Activated naive CD8-positive, alpha-beta T cell treated with anti-CD3 and anti-CD28 coated beads, Interleukin-2, amount 50 U/mL, for 16 hours (primary cell): ENCODE data around the gene KCNT2.
"Not testable (repeated sequence)": the region's sequence is repeated elsewhere in the genome, so short reads cannot be mapped to it uniquely, and the experiment has no call there.

Experiments used
- DNase-seq: peaks from one replicate; pipeline ENCODE4 v3.0.0-alpha.2; 2020; ENCODE audit warnings: low read depth, low spot score

Gene KCNT2

DNA sequence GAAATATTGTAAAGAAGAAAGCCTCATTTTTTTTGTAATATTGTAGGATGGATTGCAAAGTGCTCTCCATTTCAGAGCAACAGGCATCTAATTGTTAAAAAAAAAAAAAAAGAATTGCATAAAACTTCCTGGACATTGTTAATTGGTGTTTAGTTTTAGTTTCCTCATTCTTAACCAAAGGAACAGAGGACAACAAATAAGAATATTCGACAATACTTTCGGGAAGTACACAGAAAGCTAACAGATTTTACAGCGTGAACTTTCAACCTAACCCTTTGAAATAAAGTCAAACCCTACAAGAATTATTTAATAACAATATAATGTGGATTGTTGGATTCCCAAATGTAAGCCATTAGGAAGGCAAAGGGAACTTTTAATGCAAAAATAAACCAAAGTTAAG lies 284.4 kb downstream of the KCNT2 start:
- no peak for DNase-seq

DNA sequence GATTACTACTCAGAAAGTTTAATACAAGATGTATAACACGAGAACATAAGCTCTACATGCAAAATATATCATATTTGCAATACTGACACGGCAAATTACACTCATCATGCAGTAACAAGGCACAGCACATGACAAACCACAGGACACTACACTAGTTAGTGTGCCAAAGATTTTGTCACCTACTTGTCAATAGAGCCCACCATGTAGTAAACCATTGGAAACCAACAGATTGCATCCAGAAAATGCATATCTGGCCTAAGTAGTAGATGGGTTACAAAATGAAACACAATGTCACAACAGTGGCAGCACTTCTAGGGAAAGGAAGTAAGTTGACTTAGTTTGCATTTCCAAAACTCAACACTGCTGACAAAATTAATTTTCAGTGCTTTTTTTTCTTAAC lies 288.9 kb downstream of the KCNT2 start:
- no peak for DNase-seq

DNA sequence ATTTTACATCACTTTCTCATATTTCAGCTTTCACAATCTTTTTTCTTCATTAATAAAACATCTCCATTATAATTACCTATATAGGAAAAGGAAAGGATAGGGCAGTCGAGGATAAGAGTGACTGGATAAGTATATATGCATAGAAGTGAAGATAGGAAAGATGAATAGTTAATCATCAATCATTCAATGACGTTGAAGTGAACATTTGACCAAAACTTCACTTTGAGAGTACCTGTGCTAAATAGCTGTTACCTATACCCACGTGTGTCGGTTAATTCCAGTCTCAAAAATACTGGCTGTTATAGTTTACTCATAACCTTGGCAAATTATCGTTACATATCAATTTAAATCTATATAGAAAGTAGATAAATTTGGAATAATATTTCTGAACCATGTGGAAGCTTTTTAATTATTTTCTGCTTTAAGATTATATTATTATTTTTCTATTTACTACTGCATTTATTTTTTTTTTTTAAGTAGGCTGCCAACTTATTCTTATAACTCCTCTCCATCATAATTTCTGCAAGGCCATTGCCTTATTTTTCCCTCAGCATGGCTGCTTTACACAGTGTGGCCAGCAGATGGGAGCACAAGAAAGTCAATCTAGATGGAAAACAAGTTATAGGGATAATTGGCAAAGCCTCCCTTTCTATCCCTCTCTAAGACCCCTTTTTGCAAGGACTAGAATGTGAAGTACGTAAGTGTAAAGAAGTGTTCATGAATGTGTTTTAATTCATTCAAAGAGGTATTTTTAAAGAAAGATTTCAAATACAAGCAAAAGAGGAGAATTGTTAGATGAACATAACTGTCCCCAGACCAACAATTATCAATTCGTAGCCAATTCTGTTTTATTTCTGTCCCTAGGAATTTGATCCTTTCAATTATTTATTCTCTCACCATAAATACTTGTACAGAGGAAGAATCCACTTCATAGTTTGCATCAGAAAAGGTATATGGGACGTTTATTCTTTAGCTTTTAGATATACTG lies 290.4 kb downstream of the KCNT2 start:
- DNase-seq = no peak

DNA sequence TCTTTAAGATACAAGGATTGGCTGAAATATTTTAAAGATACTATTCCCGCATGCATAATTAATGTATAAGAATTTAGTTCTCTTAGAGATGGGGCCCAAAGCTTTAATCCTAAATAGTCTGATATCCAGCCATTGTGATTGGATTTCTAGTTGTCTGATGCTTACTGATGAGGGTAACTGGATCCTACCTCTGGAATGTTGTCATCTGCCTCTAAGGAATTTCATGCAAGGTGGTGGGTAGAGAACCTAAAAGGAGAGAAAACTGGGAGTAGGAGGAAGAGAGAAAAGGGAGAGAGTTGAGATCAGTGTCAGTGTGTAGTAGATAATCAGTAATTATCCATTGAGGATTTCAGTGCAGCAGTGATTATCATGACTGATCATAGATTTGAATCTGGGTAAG lies 295.5 kb downstream of the KCNT2 start:
- DNase-seq = no peak

DNA sequence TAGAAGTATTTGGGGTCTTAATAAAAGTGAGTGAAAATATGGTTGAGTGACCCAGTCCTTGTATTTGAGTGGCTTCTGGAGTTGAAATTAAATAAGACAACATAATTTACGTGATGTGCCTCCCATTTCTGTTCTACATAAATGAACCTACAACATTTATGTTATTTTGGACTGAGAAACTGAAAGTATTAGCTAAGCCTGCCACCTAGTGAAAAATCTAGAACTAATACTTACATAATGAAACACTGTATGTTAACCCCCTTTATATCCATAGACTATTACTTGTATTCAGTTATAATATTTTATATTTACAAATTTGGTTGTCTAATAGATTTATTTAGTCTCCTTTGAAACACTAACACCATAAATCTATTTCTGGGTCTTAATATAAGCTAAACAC lies 298.9 kb downstream of the KCNT2 start:
- DNase-seq = no peak

DNA sequence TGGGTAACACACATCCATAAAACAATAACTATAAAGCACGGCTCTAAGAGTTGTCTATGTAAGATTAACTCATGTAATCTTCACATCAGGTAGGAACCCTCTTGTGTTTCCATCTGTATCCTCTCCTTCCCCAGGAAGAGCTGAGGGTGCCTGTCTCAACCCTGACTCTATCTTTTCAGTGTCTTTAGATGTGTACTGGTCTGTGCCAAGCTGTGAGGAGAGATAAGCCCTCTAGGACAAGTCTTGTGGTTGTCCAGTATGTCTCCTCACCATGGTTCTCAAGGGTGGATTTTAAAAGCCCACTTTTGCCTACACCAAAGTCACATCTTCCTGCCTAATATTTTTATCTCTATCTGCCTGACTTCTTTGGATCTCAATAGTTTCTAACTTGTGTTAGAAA lies 300.1 kb downstream of the KCNT2 start:
- DNase-seq = no peak

DNA sequence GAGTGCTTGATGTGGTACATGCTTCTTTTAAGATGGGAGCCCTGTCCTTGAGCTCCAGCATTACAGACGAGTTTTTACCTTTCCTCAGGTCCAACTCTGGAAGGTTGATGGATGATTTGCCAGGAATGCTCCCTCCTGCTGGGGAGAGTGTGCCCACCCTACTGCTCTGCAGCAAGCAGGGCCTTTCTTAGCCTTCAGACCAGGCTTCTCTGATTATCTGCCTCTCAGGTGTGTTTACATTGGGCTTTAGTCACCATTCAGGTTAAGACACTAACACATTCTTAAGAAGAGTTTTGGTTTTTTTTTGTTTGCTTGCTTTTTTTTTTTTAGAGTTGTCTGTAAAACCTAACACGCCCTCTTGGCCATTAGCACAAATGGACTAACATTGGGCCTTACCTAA lies 301.8 kb downstream of the KCNT2 start:
- no peak for DNase-seq

DNA sequence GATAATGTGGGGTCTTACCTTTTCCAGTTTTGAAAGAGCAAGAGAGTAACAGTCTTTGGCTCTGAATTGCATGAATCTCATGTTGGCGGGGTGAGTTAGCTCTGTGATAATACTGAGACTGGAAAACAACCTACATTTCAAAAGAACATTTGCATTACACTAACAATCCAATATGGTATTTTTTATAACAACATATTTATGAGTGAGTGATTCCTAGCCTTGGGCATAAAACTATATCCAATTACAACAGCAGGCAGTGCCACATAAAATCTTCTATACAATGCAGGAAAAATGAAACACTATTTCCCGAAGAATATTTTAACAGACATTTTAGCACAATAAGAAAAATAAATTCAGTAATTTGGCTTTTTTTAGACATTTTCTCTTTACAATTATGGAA lies 303.0 kb downstream of the KCNT2 start:
- DNase-seq = no peak

DNA sequence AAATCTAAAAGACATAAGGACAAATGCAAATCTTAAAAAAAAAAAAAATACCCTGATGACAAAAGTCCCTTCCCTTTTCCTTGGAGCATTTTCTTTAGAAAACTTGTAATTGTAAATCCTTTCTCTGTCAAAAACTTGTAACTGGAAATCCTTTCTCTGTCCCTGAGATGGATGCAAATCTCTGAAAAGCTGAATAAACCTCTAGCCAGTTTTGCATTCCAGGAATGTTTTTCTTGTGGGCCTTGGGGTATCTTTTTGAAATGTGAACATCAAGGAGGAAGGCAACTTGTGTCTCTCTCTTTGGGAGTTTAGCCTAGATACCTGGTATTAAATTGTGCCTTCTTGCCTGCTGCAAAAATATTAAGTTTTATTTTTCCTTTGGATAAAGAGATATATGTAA lies 305.3 kb downstream of the KCNT2 start:
- DNase-seq = no peak

DNA sequence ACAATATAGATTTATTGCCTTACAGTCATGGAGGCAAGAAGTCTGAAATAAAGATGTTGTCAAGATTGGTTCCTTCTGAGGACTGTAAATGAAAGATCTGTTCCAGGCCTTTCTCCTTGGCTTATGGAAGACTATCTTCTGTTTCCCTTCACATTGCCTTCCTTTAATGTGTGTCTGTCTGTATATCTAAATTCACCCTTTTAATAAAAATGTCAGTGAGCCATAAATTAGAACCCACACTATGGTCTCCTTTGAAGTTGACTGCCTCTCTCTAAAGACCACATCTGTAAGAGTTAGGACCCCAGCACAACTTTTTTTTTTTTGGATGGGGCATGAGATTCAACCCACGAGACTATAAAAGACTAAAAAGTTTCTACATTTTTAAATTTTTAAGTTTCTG lies 305.8 kb downstream of the KCNT2 start:
- DNase-seq = no peak

DNA sequence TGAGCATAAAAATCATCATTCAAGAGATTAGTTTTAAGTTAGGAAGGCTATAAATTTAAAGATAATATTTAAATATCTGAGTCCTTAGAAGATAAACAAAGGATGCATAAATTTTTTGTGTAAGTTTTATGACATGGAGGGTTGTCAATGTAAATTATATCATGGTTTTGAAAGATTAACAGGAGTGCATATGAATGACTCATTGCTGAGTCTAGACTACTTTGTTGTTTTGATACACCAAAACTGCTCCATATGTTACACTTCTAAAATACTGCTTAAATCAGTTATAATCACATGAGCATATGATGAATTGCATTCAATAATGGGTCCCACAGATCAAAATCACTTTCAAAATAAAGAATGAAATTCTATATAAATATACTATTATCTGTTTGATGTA lies 312.5 kb downstream of the KCNT2 start:
- DNase-seq = no peak

DNA sequence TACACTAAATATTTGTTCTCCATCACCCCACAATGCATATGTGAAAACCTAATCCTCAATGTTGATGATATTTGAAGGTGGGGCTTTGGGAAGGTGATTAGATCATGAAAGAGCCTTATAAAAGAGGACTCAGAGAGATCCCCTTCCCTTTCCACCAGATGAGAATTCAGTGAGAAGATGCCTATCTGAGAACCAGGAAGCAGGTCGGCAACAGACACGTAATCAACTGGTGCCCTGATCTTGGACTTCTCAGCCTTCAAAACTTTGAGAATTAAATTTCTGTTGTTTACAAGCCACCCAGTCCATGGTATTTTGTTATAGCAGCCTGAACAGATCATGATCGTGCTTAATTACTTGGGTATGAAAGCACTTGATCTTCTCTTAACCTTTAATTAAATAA lies 329.4 kb downstream of the KCNT2 start:
- DNase-seq = no peak

DNA sequence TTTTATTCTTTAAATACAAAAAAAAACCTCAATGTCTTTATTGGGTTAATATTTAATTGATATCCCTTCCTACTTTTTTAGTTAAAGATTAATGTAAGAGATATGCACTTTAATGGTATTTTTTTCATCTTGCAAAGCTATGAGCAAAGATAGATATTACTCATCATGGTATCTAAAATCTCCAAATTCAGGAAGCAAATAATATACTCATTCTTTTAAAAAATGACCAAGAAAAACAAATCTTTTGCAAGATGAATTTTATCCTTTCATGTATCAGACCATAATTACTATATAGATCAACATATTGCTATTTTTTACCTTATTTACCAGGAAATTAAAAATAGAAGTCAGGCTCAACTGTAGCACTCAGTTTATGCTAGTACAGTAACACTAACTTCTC lies 330.4 kb downstream of the KCNT2 start:
- no peak for DNase-seq

DNA sequence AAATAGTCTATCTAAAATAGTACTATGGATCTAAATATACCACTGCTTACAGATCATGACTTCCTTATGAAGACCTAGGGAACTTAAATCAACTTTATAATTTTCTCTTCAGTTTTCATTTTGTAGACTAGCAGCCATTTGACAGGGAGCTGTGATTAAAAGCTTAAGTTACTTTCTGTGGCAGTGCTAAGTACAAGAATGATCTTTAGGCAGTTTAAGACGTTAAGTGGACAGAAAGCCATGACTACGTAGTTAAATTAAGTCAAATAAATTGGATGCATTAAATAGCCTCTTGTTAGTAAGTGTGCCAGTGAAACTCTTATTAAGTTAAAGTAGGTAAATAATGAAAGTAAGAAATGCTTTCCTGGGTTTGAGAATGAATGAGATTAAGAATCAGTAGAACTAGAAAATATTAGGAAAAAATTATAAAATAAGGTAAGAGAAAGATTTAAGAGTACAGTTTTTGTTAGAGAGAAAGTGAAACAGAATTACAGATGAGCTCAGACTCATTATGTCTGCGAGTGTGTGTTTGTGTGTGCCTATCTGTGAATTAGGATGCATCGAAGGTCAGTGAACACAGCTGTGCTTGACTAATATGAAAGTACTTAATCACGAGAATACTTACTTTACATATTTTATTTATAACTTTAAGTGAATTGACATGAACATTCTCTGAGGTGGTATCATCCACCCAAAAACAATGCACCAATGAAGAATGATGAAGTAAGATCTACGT lies 336.9 kb downstream of the KCNT2 start:
- no peak for DNase-seq

DNA sequence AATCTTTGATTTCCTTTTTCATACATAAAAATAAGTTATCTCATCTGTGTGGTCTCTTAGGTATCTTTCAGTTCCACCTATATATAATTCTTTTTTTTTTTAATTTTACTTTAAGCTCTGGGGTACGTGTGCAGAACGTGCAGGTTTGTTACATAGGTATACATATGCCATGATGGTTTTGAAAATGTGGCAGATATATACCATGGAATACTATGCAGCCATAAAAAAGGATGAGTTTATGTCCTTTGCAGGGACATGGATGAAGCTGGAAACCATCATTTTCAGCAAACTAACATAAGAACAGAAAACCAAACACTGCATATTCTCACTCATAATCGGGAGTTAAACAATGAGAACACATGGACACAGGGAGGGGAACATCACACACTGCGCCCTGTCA lies 345.2 kb downstream of the KCNT2 start:
- not testable (repeated sequence) for DNase-seq

DNA sequence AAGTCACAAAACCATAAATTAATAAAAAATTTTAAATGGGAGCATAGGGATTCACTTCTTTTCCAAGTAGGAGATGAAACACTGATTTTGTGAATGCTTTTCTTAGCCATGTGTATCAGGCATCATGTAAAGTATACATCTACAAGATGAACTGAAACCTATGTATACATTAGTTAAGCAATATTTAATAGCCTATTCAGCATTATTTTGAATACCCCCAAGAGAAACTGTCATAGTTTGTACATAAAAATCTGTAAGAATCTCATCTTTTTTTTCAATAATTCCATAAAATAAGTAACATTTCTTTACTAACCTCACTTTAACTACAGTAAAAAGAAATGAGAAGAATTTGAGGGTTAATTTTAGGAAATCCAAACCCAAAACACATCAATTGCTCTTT lies 348.0 kb downstream of the KCNT2 start:
- no peak for DNase-seq

DNA sequence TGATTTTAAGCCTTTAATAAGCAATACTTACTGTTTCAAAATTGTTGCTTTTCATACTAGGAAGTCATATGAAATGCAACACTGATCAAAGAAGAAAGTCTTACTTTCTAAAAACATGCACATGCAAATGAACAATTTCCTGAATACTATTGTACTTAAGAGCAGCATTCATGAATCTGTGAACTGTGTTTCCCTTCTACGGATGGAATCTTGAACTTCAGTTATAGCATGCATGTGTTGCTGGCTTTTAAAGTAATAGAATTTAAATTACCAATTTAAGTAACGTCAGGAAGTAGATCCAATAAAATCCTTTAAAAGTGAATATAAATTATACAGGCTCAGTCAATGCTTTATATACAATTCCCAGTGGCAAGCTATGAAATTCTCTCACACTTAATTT lies 348.9 kb downstream of the KCNT2 start:
- no peak for DNase-seq

DNA sequence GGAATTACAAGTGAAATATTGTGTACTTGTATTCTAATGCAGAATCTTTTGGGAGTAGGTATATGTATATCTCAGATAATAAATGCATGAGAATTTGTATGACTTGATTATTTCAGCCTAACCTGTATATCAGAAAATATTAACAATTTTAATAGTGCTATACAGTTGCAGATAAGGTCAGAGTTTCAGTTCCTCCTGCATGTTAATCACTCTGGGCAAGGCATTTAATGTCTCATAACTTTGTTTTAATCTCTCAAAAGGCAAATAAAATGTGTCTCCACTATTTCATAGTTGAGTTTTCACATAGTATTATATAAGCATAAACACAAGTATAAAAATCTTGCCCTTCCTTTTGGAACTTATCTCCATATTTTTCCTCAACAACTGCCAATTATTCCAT lies 352.5 kb downstream of the KCNT2 start:
- no peak for DNase-seq

DNA sequence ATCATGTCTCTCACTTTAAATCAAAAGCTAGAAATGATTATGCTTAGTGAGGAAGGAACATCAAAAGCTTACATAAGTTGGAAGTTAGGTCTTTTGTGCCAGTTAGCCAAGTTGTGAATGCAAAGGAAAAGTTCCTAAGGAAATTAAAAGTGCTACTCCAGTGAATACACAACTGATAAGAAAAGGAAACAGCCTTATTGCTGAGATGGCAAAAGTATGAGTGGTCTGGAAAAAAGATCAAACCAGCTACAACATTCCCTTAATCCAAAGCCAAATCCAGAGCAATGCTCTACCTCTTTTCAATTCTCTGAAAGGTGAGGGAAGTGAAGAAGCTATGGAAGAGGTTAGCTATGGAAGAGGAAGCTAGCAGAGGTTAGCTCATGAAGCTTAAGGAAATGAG lies 378.7 kb downstream of the KCNT2 start:
- no peak for DNase-seq

DNA sequence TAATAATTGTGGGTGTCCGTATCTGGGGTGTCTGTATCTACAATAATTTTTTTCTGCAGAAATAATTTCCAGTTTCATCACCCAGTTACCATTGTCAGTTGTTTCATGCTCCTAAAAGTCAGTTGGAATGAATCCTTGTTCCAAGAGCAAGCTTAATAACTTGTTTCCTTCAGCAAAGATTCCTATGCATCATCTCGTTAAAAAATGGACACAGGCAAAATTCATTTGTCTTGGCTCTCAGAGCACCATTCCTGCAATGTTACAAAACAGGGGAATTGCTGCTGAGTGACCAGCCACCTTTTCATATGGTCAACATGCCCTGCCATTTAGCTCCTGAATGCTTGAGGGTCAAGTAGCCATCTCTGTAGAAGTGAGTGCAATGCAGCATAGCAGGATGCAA lies 393.4 kb downstream of the KCNT2 start:
- DNase-seq = no peak

DNA sequence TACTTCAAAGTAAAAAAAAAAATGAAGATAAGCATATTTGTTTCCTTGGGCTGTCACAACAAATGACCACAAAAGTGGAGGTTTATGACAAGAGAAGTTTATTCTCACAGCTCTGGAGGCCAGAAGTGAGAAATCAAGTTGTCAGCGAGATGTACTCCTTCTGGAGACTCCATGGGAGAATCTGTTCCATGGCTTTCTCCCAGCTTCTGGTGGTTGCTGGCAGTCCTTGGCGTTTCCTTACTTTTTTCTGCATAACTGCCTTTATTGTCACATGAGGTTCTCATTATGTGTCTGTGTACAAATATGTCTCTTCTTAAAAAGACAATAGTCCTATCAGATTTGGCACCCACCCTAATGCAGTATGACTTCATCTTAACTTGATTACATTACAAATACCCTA lies 398.3 kb downstream of the KCNT2 start:
- no peak for DNase-seq

DNA sequence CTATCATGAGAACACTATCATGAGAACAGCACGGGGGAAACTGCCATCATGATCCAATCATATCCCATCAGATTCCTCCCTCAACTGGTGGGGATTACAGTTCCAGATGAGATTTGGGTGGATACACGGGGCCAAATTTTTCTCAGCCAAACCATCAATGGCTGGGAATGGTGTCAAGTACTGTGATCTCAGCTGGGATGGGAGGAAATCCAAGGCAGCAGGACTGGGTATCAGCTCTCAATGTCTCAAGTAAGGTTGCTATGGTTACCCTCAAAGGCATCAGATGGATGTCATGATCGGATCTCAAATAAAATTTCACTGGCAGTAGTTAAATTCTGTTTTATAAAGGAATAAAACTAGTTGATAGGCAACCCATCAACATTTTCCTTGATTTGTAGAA lies 399.0 kb downstream of the KCNT2 start:
- no peak for DNase-seq

DNA sequence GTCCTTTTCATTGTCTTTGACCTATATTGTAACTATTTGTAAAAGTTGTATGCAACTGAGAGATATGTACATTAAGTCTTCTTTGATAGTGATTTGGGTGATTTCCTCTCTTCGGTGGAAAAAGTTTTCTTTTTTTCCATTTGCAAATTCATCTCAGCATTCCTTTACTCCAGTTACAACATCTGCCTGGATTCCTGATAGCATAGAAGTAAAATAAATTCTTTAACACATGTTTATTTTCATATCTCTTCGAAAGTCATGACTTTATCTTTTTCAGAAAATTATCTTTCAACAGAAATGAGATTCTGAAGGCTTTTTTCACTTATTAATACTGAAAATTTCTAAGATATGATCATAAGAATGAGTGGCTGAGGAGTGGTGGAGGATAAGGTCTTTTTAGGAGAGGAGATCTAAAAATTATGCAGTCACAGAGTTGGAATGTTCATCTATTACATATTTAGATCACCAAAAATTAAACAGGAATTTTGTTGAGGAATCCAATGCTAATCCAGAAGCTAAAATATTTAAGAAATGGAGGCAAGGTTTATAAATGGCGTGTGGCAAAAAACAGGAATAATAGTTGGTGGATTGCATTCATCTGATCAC lies 400.5 kb downstream of the KCNT2 start:
- DNase-seq = no peak
